Neural cell (in vitro differentiated cells): ENCODE measurements around the gene SCAANT1. TPM values are rescaled to one million over a fixed set of nuclear protein-coding genes. Genes with fewer than 3 reads are reported as not detected.

Experiments used
- H2AFZ ChIP-seq: fragments of 200-600, 300-800 bp; sonication (generic), shearing (Covaris generic); 2 replicates; pipeline ENCODE4 v1.6.0; 2014; ENCODE audit warnings: low read depth, mild to moderate bottlenecking, antibody characterized with exemption, low read length, moderate library complexity
- H3F3A ChIP-seq: fragments of 200-600 bp; shearing (Covaris generic); 2 replicates; pipeline ENCODE4 v1.6.1; 2016; ENCODE audit warnings: mild to moderate bottlenecking, moderate library complexity, mixed read lengths, antibody characterized with exemption, low read length; ENCODE audit not compliant: insufficient read depth, poor library complexity, severe bottlenecking
- H3K27ac ChIP-seq: fragments of 200-600, 300-800 bp; sonication (generic), shearing (Covaris generic); 2 replicates; pipeline ENCODE4 v1.5.1; 2014; ENCODE audit warnings: mild to moderate bottlenecking, low read length, moderate library complexity
- H3K27me3 ChIP-seq: fragments of 300-800, 200-600 bp; sonication (generic), shearing (Covaris generic); 2 replicates; pipeline ENCODE4 v1.6.0; 2014; ENCODE audit warnings: mild to moderate bottlenecking, low read depth, low read length, moderate library complexity; ENCODE audit not compliant: insufficient read depth
- H3K36me3 ChIP-seq: fragments of 300-800, 200-600 bp; sonication (generic), shearing (Covaris generic); 2 replicates; pipeline ENCODE4 v1.5.1; 2014; ENCODE audit warnings: mild to moderate bottlenecking, antibody characterized with exemption, low read length, moderate library complexity; ENCODE audit not compliant: insufficient read depth
- H3K4me2 ChIP-seq: fragments of 300-800, 200-600 bp; sonication (generic), shearing (Covaris generic); 2 replicates; pipeline ENCODE4 v1.6.0; 2014; ENCODE audit warnings: mild to moderate bottlenecking, low read length
- H3K4me3 ChIP-seq: fragments of 300-800, 200-600 bp; sonication (generic), shearing (Covaris generic); 2 replicates; pipeline ENCODE4 v1.5.1; 2014; ENCODE audit warnings: mild to moderate bottlenecking, low read length, moderate library complexity
- H3K79me2 ChIP-seq: fragments of 200-600 bp; shearing (Covaris generic); replicated peaks from 2 replicates; pipeline ENCODE4 v1.6.0; 2014; ENCODE audit warnings: mild to moderate bottlenecking, low read length, moderate library complexity; ENCODE audit not compliant: insufficient read depth
- H3K9ac ChIP-seq: fragments of 300-800, 200-600 bp; sonication (generic), shearing (Covaris generic); 2 replicates; pipeline ENCODE4 v1.6.1; 2016; ENCODE audit warnings: mild to moderate bottlenecking, low read length, mixed read lengths
- H3K9me2 ChIP-seq: fragments of 200-600 bp; shearing (Covaris generic); 2 replicates; pipeline ENCODE4 v1.6.1; 2016; ENCODE audit warnings: mild to moderate bottlenecking, low read length, mixed read lengths; ENCODE audit not compliant: insufficient read depth
- H3K9me3 ChIP-seq: fragments of 200-600, 300-800 bp; sonication (generic), shearing (Covaris generic); 2 replicates; pipeline ENCODE4 v1.6.1; 2016; ENCODE audit warnings: mild to moderate bottlenecking, mixed run types, low read length, moderate library complexity, mixed read lengths
- H4K20me1 ChIP-seq: fragments of 200-600 bp; shearing (Covaris generic); 2 replicates; pipeline ENCODE4 v1.6.1; 2016; ENCODE audit warnings: mild to moderate bottlenecking, mixed run types; ENCODE audit not compliant: insufficient read depth
- EP300 ChIP-seq: fragments of 450-650 bp; conservative IDR thresholded peaks from 2 replicates; pipeline ENCODE4 v1.6.1; 2014; ENCODE audit warnings: antibody characterized with exemption, mild to moderate bottlenecking, moderate library complexity; ENCODE audit not compliant: poor library complexity, severe bottlenecking
- EZH2 ChIP-seq: fragments of 200-600, 300-800 bp; shearing (Covaris generic), sonication (generic); IDR thresholded peaks from 2 replicates; pipeline ENCODE4 v1.6.1; 2014; ENCODE audit warnings: antibody characterized with exemption, low read length, borderline replicate concordance, mild to moderate bottlenecking; ENCODE audit not compliant: insufficient read depth, poor library complexity, severe bottlenecking
- MXI1 ChIP-seq: fragments of 450-650 bp; conservative IDR thresholded peaks from 2 replicates; pipeline ENCODE4 v1.6.1; 2014; ENCODE audit warnings: antibody characterized with exemption, mild to moderate bottlenecking; ENCODE audit not compliant: poor library complexity, severe bottlenecking
- POLR2AphosphoS5 ChIP-seq: IDR thresholded peaks from 2 replicates; pipeline ENCODE4 v1.6.1; 2012
- RAD21 ChIP-seq: fragments of 450-650 bp; conservative IDR thresholded peaks from 2 replicates; pipeline ENCODE4 v1.6.1; 2014; ENCODE audit warnings: antibody characterized with exemption, mild to moderate bottlenecking, moderate library complexity
- SMC3 ChIP-seq: fragments of 450-650 bp; conservative IDR thresholded peaks from 2 replicates; pipeline ENCODE4 v1.6.1; 2014; ENCODE audit warnings: antibody characterized with exemption, mild to moderate bottlenecking, moderate library complexity; ENCODE audit not compliant: poor library complexity
- TAF1 ChIP-seq: IDR thresholded peaks from 2 replicates; pipeline ENCODE4 v1.6.1; 2012; ENCODE audit warnings: low read depth
- polyA plus RNA-seq: library from polyadenylated mRNA; depleted of rRNA; stranded (reverse); fragments of >200 nt; gene quantifications from 2 replicates; pipeline ENCODE4 v1.2.3, GENCODE V29; 2014
- TF ChIP-seq, protein P1 (sequence below): fragments of 450-650 bp; IDR thresholded peaks from 2 replicates; pipeline ENCODE4 v1.5.1; 2014; ENCODE audit warnings: antibody characterized with exemption, mild to moderate bottlenecking, moderate library complexity; ENCODE audit not compliant: poor library complexity, severe bottlenecking
- TF ChIP-seq, protein P2 (sequence below): IDR thresholded peaks from 2 replicates; pipeline ENCODE4 v1.6.1; 2012; ENCODE audit warnings: borderline replicate concordance

SCAANT1 gene
- polyA plus RNA-seq, 1 donor from 2014 or later: not detected

DNA sequence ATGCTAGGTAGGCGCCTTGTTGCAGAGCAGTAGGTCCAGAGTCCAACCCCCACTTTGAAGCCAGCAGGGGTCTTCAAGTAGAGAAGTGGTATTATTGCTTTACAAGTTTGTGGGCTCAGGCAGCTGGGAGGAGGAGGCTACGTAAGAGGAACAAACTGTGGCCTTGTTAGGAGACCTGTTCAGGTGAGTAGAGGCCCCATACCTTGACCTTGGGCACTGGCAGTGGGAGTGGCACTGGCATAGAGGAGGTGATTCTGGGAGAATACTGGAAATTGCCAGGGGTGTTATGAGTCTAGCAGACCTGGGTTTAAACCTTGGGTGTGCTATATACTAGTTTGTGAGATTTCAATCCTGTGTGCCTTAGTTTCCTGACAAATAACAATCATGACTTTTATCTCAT is 34.6 kb upstream of the SCAANT1 start:
- no peaks in the 10 kb centered on the region for H3K9me3 ChIP-seq
- no peak overlapping the region for H3K27ac ChIP-seq
- H3K4me3 ChIP-seq: no peak overlapping the region
- H3F3A ChIP-seq: no peaks in the 10 kb centered on the region
- H3K4me2 ChIP-seq: no peak overlapping the region
- H3K9me2 ChIP-seq: no peaks in the 10 kb centered on the region
- no peaks in the 10 kb centered on the region for H4K20me1 ChIP-seq
- H3K27me3 ChIP-seq: no peaks in the 10 kb centered on the region
- H3K9ac ChIP-seq: no peak overlapping the region
- TF ChIP-seq, protein P1, sequence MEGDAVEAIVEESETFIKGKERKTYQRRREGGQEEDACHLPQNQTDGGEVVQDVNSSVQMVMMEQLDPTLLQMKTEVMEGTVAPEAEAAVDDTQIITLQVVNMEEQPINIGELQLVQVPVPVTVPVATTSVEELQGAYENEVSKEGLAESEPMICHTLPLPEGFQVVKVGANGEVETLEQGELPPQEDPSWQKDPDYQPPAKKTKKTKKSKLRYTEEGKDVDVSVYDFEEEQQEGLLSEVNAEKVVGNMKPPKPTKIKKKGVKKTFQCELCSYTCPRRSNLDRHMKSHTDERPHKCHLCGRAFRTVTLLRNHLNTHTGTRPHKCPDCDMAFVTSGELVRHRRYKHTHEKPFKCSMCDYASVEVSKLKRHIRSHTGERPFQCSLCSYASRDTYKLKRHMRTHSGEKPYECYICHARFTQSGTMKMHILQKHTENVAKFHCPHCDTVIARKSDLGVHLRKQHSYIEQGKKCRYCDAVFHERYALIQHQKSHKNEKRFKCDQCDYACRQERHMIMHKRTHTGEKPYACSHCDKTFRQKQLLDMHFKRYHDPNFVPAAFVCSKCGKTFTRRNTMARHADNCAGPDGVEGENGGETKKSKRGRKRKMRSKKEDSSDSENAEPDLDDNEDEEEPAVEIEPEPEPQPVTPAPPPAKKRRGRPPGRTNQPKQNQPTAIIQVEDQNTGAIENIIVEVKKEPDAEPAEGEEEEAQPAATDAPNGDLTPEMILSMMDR: no peak
- TF ChIP-seq TAF1 (no peak), RAD21 (no peak), POLR2AphosphoS5 (no peak)
- TF ChIP-seq, protein P2, sequence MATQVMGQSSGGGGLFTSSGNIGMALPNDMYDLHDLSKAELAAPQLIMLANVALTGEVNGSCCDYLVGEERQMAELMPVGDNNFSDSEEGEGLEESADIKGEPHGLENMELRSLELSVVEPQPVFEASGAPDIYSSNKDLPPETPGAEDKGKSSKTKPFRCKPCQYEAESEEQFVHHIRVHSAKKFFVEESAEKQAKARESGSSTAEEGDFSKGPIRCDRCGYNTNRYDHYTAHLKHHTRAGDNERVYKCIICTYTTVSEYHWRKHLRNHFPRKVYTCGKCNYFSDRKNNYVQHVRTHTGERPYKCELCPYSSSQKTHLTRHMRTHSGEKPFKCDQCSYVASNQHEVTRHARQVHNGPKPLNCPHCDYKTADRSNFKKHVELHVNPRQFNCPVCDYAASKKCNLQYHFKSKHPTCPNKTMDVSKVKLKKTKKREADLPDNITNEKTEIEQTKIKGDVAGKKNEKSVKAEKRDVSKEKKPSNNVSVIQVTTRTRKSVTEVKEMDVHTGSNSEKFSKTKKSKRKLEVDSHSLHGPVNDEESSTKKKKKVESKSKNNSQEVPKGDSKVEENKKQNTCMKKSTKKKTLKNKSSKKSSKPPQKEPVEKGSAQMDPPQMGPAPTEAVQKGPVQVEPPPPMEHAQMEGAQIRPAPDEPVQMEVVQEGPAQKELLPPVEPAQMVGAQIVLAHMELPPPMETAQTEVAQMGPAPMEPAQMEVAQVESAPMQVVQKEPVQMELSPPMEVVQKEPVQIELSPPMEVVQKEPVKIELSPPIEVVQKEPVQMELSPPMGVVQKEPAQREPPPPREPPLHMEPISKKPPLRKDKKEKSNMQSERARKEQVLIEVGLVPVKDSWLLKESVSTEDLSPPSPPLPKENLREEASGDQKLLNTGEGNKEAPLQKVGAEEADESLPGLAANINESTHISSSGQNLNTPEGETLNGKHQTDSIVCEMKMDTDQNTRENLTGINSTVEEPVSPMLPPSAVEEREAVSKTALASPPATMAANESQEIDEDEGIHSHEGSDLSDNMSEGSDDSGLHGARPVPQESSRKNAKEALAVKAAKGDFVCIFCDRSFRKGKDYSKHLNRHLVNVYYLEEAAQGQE: no peak
- no peak overlapping the region for H2AFZ ChIP-seq
- no peaks in the 10 kb centered on the region for H3K36me3 ChIP-seq
- no peaks in the 10 kb centered on the region for H3K79me2 ChIP-seq

DNA sequence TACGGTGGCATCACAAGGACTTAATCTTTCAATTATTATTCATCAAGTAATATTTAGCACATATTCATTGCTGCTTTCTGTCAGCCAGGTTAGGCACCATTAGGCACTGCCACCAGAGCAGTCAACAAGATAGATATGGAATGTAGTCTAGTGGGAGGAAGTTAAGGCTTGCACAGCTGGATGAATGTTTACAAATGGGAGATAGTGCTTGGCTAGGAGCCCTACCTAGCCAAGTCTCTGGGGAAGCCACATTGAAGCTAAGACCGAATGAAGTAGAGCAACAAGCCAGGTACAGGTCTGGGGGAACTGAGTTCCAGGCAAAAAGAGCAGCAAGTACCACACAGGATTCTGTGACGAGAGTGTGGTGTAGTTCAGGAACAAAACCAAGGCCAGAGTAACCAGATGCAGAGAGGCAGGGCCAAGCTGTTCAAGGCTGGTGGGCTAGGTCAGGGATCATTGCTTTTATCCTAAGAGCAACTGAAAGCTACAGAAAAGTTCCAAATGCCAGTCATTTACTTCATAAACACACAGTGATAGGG is 33.4 kb upstream of the SCAANT1 start:
- H3K9me3 ChIP-seq: no peaks in the 10 kb centered on the region
- no peaks in the 10 kb centered on the region for H3F3A ChIP-seq
- no peak overlapping the region for H3K27ac ChIP-seq
- H3K4me2 ChIP-seq: no peak overlapping the region
- H3K27me3 ChIP-seq: no peaks in the 10 kb centered on the region
- H3K79me2 ChIP-seq: no peaks in the 10 kb centered on the region
- H2AFZ ChIP-seq: no peak overlapping the region
- TF ChIP-seq EP300 (no peak), EZH2 (no peak), TAF1 (no peak), RAD21 (no peak), MXI1 (no peak), POLR2AphosphoS5 (no peak), SMC3 (no peak)
- TF ChIP-seq, protein P1: no peak
- TF ChIP-seq, protein P2: no peak
- H3K36me3 ChIP-seq: no peaks in the 10 kb centered on the region
- H4K20me1 ChIP-seq: no peaks in the 10 kb centered on the region
- no peak overlapping the region for H3K9ac ChIP-seq
- H3K9me2 ChIP-seq: no peaks in the 10 kb centered on the region
- no peak overlapping the region for H3K4me3 ChIP-seq
